Measurements from ENCODE around the gene TNFSF4.

Gene TNFSF4

GRCh38 chr1:173164686-173165085, 42.4 kb downstream of the TNFSF4 start:
- H3K9me3 ChIP-seq (ENCODE audit: insufficient read depth, low read length): no peaks in the 10 kb centered on the region
- no peaks in the 10 kb centered on the region for H3F3A ChIP-seq (ENCODE audit: insufficient read depth)
- no peak overlapping the region for H3K4me3 ChIP-seq (ENCODE audit: insufficient read depth, low read length, poor library complexity, severe bottlenecking)
- no peak overlapping the region for H3K9ac ChIP-seq (ENCODE audit: low read length)
- no peaks in the 10 kb centered on the region for H3K36me3 ChIP-seq (ENCODE audit: low read length)
- no peaks in the 10 kb centered on the region for H3K9me2 ChIP-seq (replicated peaks; ENCODE audit: insufficient read depth, low read length)
- H3K4me2 ChIP-seq (ENCODE audit: low read depth, low read length, poor library complexity, severe bottlenecking): no peak overlapping the region
- H3K27me3 ChIP-seq (ENCODE audit: low read length): no peaks in the 10 kb centered on the region
- no peak overlapping the region for H3K27ac ChIP-seq (ENCODE audit: low read depth, low read length)
- H4K20me1 ChIP-seq (ENCODE audit: low read depth, low read length): no peaks in the 10 kb centered on the region
- H3K79me2 ChIP-seq (ENCODE audit: insufficient read depth, low read length): no peaks in the 10 kb centered on the region
- TF ChIP-seq CTCF (IDR thresholded peaks at IDR 0.05; ENCODE audit: insufficient read depth, low read length, poor library complexity, severe bottlenecking): no peak
- no peak for TF ChIP-seq EZH2phosphoT487 (conservative IDR thresholded peaks at IDR 0.05; ENCODE audit: low read length)
- H2AFZ ChIP-seq (ENCODE audit: low read depth, low read length, severe bottlenecking): no peak overlapping the region

- TF ChIP-seq CTCF (IDR thresholded peaks at IDR 0.05; ENCODE audit: insufficient read depth, low read length, poor library complexity, severe bottlenecking): no peak
- TF ChIP-seq EZH2phosphoT487 (conservative IDR thresholded peaks at IDR 0.05; ENCODE audit: low read length): no peak
- Histone ChIP-seq H3K9me2 (replicated peaks; ENCODE audit: insufficient read depth, low read length) (no peaks in the 10 kb centered on the region), H3K27me3 (ENCODE audit: low read length) (no peaks in the 10 kb centered on the region), H3K79me2 (ENCODE audit: insufficient read depth, low read length) (no peaks in the 10 kb centered on the region), H3K27ac (ENCODE audit: low read depth, low read length) (no peak overlapping the region), H3K9me3 (ENCODE audit: insufficient read depth, low read length) (no peaks in the 10 kb centered on the region), H3K4me3 (ENCODE audit: insufficient read depth, low read length, poor library complexity, severe bottlenecking) (no peak overlapping the region), H3K36me3 (ENCODE audit: low read length) (no peaks in the 10 kb centered on the region), H3K4me2 (ENCODE audit: low read depth, low read length, poor library complexity, severe bottlenecking) (no peak overlapping the region), H3F3A (ENCODE audit: insufficient read depth) (no peaks in the 10 kb centered on the region), H4K20me1 (ENCODE audit: low read depth, low read length) (no peaks in the 10 kb centered on the region), H3K9ac (ENCODE audit: low read length) (no peak overlapping the region), H2AFZ (ENCODE audit: low read depth, low read length, severe bottlenecking) (no peak overlapping the region)
Observed at GRCh38 chr1:173164178-173164577, 43.0 kb downstream of the TNFSF4 start.

GRCh38 chr1:173163222-173163621, 43.9 kb downstream of the TNFSF4 start:
- no peaks in the 10 kb centered on the region for H4K20me1 ChIP-seq (ENCODE audit: low read depth, low read length)
- no peaks in the 10 kb centered on the region for H3K27me3 ChIP-seq (ENCODE audit: low read length)
- no peaks in the 10 kb centered on the region for H3K9me2 ChIP-seq (replicated peaks; ENCODE audit: insufficient read depth, low read length)
- no peaks in the 10 kb centered on the region for H3K79me2 ChIP-seq (ENCODE audit: insufficient read depth, low read length)
- H3K27ac ChIP-seq (ENCODE audit: low read depth, low read length): no peak overlapping the region
- no peak overlapping the region for H2AFZ ChIP-seq (ENCODE audit: low read depth, low read length, severe bottlenecking)
- H3K36me3 ChIP-seq (ENCODE audit: low read length): no peaks in the 10 kb centered on the region
- no peaks in the 10 kb centered on the region for H3K9me3 ChIP-seq (ENCODE audit: insufficient read depth, low read length)
- TF ChIP-seq EZH2phosphoT487 (conservative IDR thresholded peaks at IDR 0.05; ENCODE audit: low read length) (no peak), CTCF (IDR thresholded peaks at IDR 0.05; ENCODE audit: insufficient read depth, low read length, poor library complexity, severe bottlenecking) (no peak)
- H3K4me3 ChIP-seq (ENCODE audit: insufficient read depth, low read length, poor library complexity, severe bottlenecking): no peak overlapping the region
- no peak overlapping the region for H3K9ac ChIP-seq (ENCODE audit: low read length)
- H3K4me2 ChIP-seq (ENCODE audit: low read depth, low read length, poor library complexity, severe bottlenecking): no peak overlapping the region
- no peaks in the 10 kb centered on the region for H3F3A ChIP-seq (ENCODE audit: insufficient read depth)

Data from SU-DHL-6 (cell line).